ENCODE measurements around the gene C19orf73. TPM values are rescaled to one million over a fixed set of nuclear protein-coding genes. Genes with fewer than 3 reads are reported as not detected.
"Not testable (repeated sequence)": the region's sequence is repeated elsewhere in the genome, so short reads cannot be mapped to it uniquely, and the experiment has no call there.

The C19orf73 gene
- total RNA-seq, 6 experiments from 2014 or later = 0.73 to 8.1 (median 1.5) TPM

DNA sequence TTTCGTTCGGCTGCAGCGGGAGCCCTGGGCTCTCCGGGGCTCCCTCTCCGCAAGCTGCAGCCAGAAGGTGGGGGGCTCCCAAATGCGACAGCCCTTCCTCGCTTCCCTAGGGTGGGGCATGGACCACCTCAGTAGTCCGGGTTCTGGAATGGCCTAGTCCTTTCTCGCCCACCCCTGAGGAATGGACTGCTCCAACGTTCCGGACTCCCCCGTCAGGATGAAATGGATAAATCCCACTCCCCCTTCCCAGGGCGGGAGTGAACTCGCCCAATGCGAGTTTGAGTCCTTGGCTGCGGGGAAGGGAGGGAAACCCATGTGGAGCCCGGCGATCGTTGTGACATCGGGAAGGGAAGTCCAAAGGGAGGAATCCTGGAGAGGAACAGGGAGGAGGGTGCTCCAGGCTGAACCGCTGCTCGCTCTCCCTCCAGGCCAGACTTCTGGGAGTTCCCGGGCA, 30.7 kb upstream of the C19orf73 start:
- Histone ChIP-seq H3K4me3 (peak overlapping the region; percentile 68 to 73 (median 69)), H3K27me3 (no peaks in the 10 kb centered on the region), H3K9me3 (no peaks in the 10 kb centered on the region), H3K27ac (peak overlapping the region; percentile 86 to 93 (median 88)), H3K36me3 (no peaks in the 10 kb centered on the region), H3K4me1 (peaks cover 0 to 14% (median 2%) of the 10 kb centered on the region in 4 donors)
- ATAC-seq = peak; percentile 29 to 41 (median 34)
- no peak for TF ChIP-seq POLR2A (IDR thresholded peaks at IDR 0.05)
- TF ChIP-seq, protein P1, sequence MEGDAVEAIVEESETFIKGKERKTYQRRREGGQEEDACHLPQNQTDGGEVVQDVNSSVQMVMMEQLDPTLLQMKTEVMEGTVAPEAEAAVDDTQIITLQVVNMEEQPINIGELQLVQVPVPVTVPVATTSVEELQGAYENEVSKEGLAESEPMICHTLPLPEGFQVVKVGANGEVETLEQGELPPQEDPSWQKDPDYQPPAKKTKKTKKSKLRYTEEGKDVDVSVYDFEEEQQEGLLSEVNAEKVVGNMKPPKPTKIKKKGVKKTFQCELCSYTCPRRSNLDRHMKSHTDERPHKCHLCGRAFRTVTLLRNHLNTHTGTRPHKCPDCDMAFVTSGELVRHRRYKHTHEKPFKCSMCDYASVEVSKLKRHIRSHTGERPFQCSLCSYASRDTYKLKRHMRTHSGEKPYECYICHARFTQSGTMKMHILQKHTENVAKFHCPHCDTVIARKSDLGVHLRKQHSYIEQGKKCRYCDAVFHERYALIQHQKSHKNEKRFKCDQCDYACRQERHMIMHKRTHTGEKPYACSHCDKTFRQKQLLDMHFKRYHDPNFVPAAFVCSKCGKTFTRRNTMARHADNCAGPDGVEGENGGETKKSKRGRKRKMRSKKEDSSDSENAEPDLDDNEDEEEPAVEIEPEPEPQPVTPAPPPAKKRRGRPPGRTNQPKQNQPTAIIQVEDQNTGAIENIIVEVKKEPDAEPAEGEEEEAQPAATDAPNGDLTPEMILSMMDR (IDR thresholded peaks at IDR 0.05) = no peak
- DNase-seq = peak in 2 of 3 donors; percentile 46 to 74
- intact Hi-C loops (cut with DNase I) = no loop called here
- WGBS (ENCODE audit: insufficient coverage, low coverage, low lambda C conversion rate, missing lambda C conversion rate) = 2% methylated on average over 10 of the region's 23 CpGs

GRCh38 chr19:49148784-49149651, 30.1 kb upstream of the C19orf73 start:
- Histone ChIP-seq H3K27ac (peak overlapping the region; percentile 86 to 93 (median 88)), H3K4me3 (peak overlapping the region; percentile 68 to 73 (median 69)), H3K27me3 (no peaks in the 10 kb centered on the region), H3K36me3 (no peaks in the 10 kb centered on the region), H3K9me3 (no peaks in the 10 kb centered on the region), H3K4me1 (peaks cover 0 to 14% (median 2%) of the 10 kb centered on the region in 4 donors)
- TF ChIP-seq, protein P1 (IDR thresholded peaks at IDR 0.05) = no peak
- TF ChIP-seq POLR2A (IDR thresholded peaks at IDR 0.05) = peak; percentile 47
- intact Hi-C loops (cut with DNase I) = no loop called here
- ATAC-seq (peak; percentile 76 to 82 (median 78)), DNase-seq (peak; percentile 97 to 99 (median 99))
- 13% methylated on average over 17 of the region's 49 CpGs for WGBS (ENCODE audit: insufficient coverage, low coverage, low lambda C conversion rate, missing lambda C conversion rate)

GRCh38 chr19:49148044-49148682, 29.2 kb upstream of the C19orf73 start:
- TF ChIP-seq, protein P1 (IDR thresholded peaks at IDR 0.05) = no peak
- ATAC-seq (no peak), DNase-seq (no peak)
- intact Hi-C loops (cut with DNase I) = no loop called here
- H3K4me1 ChIP-seq = peaks cover 0 to 14% (median 2%) of the 10 kb centered on the region in 4 donors
- WGBS (ENCODE audit: insufficient coverage, low coverage, low lambda C conversion rate, missing lambda C conversion rate) = 66% methylated on average over 3 of the region's 11 CpGs
- H3K36me3 ChIP-seq = no peaks in the 10 kb centered on the region
- H3K27ac ChIP-seq = peak overlapping the region in 2 of 3 donors; percentile 13 to 56
- no peaks in the 10 kb centered on the region for H3K27me3 ChIP-seq
- H3K4me3 ChIP-seq = peak overlapping the region in 1 of 3 donors; percentile 68
- no peaks in the 10 kb centered on the region for H3K9me3 ChIP-seq

DNA sequence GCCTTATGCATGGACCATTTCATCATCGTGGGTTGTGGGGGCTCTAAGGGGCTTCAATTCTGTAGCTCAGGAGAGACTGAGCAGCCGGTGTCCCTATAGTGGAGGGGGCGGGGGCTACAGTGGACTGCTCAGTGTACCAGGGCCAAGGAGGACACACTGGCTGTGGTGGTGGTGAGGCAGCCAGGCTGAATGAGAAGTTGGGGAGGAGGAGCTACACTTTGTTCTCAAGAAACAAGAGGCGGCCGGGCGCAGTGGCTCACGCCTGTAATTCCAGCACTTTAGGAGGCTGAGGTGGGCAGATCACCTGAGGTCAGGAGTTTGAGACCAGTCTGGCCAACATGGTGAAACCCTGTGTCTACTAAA, 27.4 kb upstream of the C19orf73 start:
- ATAC-seq; H3K27me3 ChIP-seq; H3K27ac ChIP-seq; DNase-seq; H3K4me3 ChIP-seq; H3K9me3 ChIP-seq; intact Hi-C loops (cut with DNase I); H3K36me3 ChIP-seq: not testable (repeated sequence)
- 47% methylated on average over 3 of the region's 7 CpGs for WGBS (ENCODE audit: insufficient coverage, low coverage, low lambda C conversion rate, missing lambda C conversion rate)
- peaks cover 0 to 14% (median 2%) of the 10 kb centered on the region in 4 donors for H3K4me1 ChIP-seq
